Islet precursor cell (in vitro differentiated cells): ENCODE results near the gene NKAIN2.
"Not testable (repeated sequence)": the region's sequence is repeated elsewhere in the genome, so short reads cannot be mapped to it uniquely, and the experiment has no call there.

ENCODE experiments used
- DNase-seq: peaks from one replicate; pipeline ENCODE4 v3.0.0-alpha.2; 2018

Gene NKAIN2

GRCh38 chr6:124723671-124724070, 920.0 kb downstream of the NKAIN2 start:
- no peak for DNase-seq

GRCh38 chr6:124737804-124738203, 934.1 kb downstream of the NKAIN2 start:
- not testable (repeated sequence) for DNase-seq

- DNase-seq, result no peak
Observed at GRCh38 chr6:124738482-124738881, 934.8 kb downstream of the NKAIN2 start.

- no peak for DNase-seq
Observed at GRCh38 chr6:124741341-124741740, 937.7 kb downstream of the NKAIN2 start.

- DNase-seq, result no peak
Observed at GRCh38 chr6:124742971-124743370, 939.3 kb downstream of the NKAIN2 start.

GRCh38 chr6:124743420-124743819, 939.8 kb downstream of the NKAIN2 start:
- no peak for DNase-seq

GRCh38 chr6:124747349-124747748, 943.7 kb downstream of the NKAIN2 start:
- no peak for DNase-seq

- DNase-seq, result no peak
Observed at GRCh38 chr6:124748778-124749177, 945.1 kb downstream of the NKAIN2 start.

GRCh38 chr6:124753001-124753400, 949.3 kb downstream of the NKAIN2 start:
- no peak for DNase-seq

GRCh38 chr6:124753562-124754105, 950.0 kb downstream of the NKAIN2 start:
- no peak for DNase-seq

- no peak for DNase-seq
Observed at GRCh38 chr6:124755321-124755720, 951.7 kb downstream of the NKAIN2 start.

GRCh38 chr6:124757560-124757959, 953.9 kb downstream of the NKAIN2 start:
- DNase-seq, result no peak

- DNase-seq, result no peak
Observed at GRCh38 chr6:124758663-124759062, 955.0 kb downstream of the NKAIN2 start.

- no peak for DNase-seq
Observed at GRCh38 chr6:124765280-124765679, 961.6 kb downstream of the NKAIN2 start.

GRCh38 chr6:124768224-124768623, 964.6 kb downstream of the NKAIN2 start:
- DNase-seq, result no peak

GRCh38 chr6:124769811-124770544, 966.3 kb downstream of the NKAIN2 start:
- DNase-seq, result no peak

GRCh38 chr6:124770784-124771183, 967.1 kb downstream of the NKAIN2 start:
- no peak for DNase-seq

GRCh38 chr6:124772733-124773319, 969.2 kb downstream of the NKAIN2 start:
- DNase-seq, result no peak

- DNase-seq, result no peak
Observed at GRCh38 chr6:124775121-124775520, 971.5 kb downstream of the NKAIN2 start.

GRCh38 chr6:124777863-124778262, 974.2 kb downstream of the NKAIN2 start:
- DNase-seq, result no peak

GRCh38 chr6:124780623-124781022, 977.0 kb downstream of the NKAIN2 start:
- DNase-seq, result no peak

- DNase-seq, result no peak
Observed at GRCh38 chr6:124783344-124783743, 979.7 kb downstream of the NKAIN2 start.

GRCh38 chr6:124791156-124791555, 987.5 kb downstream of the NKAIN2 start:
- no peak for DNase-seq

GRCh38 chr6:124792386-124792785, 988.7 kb downstream of the NKAIN2 start:
- DNase-seq, result no peak

GRCh38 chr6:124793398-124793797, 989.7 kb downstream of the NKAIN2 start:
- DNase-seq, result no peak
